Right lobe of liver (tissue), 6 donors: ENCODE results near the gene NEO1. TPM values are rescaled to one million over a fixed set of nuclear protein-coding genes. Genes with fewer than 3 reads are reported as not detected.

Source experiments
- ATAC-seq, 4 donors: fragments of 200-7000 bp; cut with Tn5 transposase; one replicate each; pipeline ENCODE4 v1.9.1; 2020; ENCODE audit warnings: mild to moderate bottlenecking in 4 of 4, moderate library complexity in 4 of 4
- DNase-seq, 3 donors: peaks; one replicate each; pipeline ENCODE4 v3.0.0-alpha.2; 2020
- H3K27ac ChIP-seq, 3 donors: fragments of 200-600 bp; one replicate each; pipeline ENCODE4 v1.8.0; 2022
- H3K27me3 ChIP-seq, 2 donors: fragments of 200-600 bp; one replicate each; pipeline ENCODE4 v1.8.0; 2022
- H3K36me3 ChIP-seq, 4 donors: fragments of 200-600 bp; sonication (generic) in 1 of 4; one replicate each; pipeline versions ENCODE4 v1.5.1 to v1.8.0; 2017 to 2022; ENCODE audit warnings: control low read depth in 1 of 4
- H3K4me1 ChIP-seq, 4 donors: fragments of 200-600 bp; sonication (generic) in 1 of 4; one replicate each; pipeline versions ENCODE4 v1.5.1 to v1.8.0; 2017 to 2022; ENCODE audit warnings: control low read depth in 1 of 4
- H3K4me3 ChIP-seq, 3 donors: fragments of 200-600 bp; one replicate each; pipeline ENCODE4 v1.8.0; 2022
- H3K9me3 ChIP-seq, 4 donors: fragments of 200-600 bp; sonication (generic) in 1 of 4; one replicate each; pipeline versions ENCODE4 v1.5.1 to v1.8.0; 2017 to 2022; ENCODE audit warnings: control low read depth in 1 of 4
- POLR2A ChIP-seq: fragments of 450-650 bp; IDR thresholded peaks from one replicate; pipeline ENCODE4 v1.6.1; 2017; ENCODE audit warnings: antibody characterized with exemption, mild to moderate bottlenecking
- WGBS: methylation state at CpG from one replicate; pipeline ENCODE4 v1.1.6; 2018; ENCODE audit warnings: low coverage, low lambda C conversion rate; ENCODE audit not compliant: insufficient coverage; ENCODE audit errors: missing lambda C conversion rate; 5-methylcytosine and 5-hydroxymethylcytosine counted together
- intact Hi-C, 2 donors: fragments of 100-400 bp; cut with DNase I; formaldehyde crosslinking; loops; one replicate each; pipeline versions ENCODE4 v1.11.2 to v1.14.1; 2022
- total RNA-seq, 6 experiments: library from RNA; depleted of rRNA in 2 of 6; stranded (reverse); fragments of >200 nt in 2 of 6; fragmentation: NEBNext Ultra II Directional in 3 of 6; extraction: Animal tissue kit (Norgen Biotek cat#: 25700) in 3 of 6; gene quantifications; one replicate each; pipeline versions ENCODE4 v1.1.0 to v1.2.4, GENCODE V29; 2016 to 2023
- TF ChIP-seq, protein P1 (sequence below), 4 donors: fragments of 200-600 bp in 3 of 4; fragments of 450-650 bp in 1 of 4; IDR thresholded peaks; one replicate each; pipeline versions ENCODE4 v1.5.1 to v1.8.0; 2016 to 2022; ENCODE audit warnings: antibody characterized with exemption in 4 of 4, mild to moderate bottlenecking in 2 of 4
- donor health status: DM: no; HTN: yes; CAD: no.
- donor health status: DM: no; HTN: no; CAD: no.
- donor health status: DM: no; HTN: no; CAD: no.
- donor health status: DM: no; HTN: yes; CAD: no.
- donor health status: DM: no; HTN: yes; CAD: no.

Gene NEO1
- total RNA-seq, 6 experiments from 2014 or later, result 8.3 to 13.2 (median 10.3) TPM

DNA sequence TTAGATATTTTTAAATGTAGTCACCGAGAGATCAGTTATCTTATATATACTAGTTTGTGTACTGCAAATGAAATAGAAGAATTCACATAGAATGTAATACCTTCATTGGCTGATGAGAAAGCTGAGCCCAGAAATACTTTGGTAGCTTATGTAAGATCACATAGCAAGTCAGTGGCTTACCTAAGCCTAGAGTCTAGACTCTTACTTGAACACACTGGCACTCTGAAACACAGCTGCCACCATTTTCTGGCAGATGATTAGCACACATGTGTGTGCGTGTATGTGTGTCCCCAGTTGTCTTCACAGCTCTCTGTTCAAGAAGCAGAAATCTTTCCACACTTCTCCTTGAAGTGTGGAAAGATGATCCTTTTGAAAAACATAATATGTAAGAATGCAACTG is 124.3 kb downstream of the NEO1 start:
- H3K9me3 ChIP-seq, result no peaks in the 10 kb centered on the region
- no peak overlapping the region for H3K27ac ChIP-seq
- no peak overlapping the region for H3K4me3 ChIP-seq
- ATAC-seq (no peak), DNase-seq (no peak)
- intact Hi-C loops, result no loop called here
- H3K27me3 ChIP-seq, result no peaks in the 10 kb centered on the region
- H3K36me3 ChIP-seq, result no peaks in the 10 kb centered on the region
- no peaks in the 10 kb centered on the region for H3K4me1 ChIP-seq
- TF ChIP-seq, protein P1, sequence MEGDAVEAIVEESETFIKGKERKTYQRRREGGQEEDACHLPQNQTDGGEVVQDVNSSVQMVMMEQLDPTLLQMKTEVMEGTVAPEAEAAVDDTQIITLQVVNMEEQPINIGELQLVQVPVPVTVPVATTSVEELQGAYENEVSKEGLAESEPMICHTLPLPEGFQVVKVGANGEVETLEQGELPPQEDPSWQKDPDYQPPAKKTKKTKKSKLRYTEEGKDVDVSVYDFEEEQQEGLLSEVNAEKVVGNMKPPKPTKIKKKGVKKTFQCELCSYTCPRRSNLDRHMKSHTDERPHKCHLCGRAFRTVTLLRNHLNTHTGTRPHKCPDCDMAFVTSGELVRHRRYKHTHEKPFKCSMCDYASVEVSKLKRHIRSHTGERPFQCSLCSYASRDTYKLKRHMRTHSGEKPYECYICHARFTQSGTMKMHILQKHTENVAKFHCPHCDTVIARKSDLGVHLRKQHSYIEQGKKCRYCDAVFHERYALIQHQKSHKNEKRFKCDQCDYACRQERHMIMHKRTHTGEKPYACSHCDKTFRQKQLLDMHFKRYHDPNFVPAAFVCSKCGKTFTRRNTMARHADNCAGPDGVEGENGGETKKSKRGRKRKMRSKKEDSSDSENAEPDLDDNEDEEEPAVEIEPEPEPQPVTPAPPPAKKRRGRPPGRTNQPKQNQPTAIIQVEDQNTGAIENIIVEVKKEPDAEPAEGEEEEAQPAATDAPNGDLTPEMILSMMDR (IDR thresholded peaks at IDR 0.05), result no peak
- no peak for TF ChIP-seq POLR2A
- WGBS, result 86% methylated on average over 2 of the region's 2 CpGs

DNA sequence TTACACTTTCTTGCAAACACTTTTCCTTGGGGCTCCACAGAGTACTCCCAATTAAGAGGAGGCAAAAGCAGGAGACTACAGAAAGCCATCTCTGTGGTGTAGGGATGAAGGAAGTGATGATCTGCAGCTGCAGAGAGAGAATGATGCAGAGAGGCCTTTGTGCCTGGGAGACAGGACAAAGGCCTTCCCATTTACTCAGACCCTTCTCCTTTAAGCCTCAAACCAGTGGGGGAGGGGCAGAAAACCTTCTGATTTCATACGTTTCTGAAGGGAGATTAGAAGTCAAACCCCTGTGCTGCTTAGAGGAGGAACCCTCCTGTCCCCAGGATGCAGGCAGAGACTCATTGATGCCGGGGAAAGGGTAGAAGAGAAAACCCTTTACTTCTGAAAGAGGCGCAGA is 130.8 kb downstream of the NEO1 start:
- TF ChIP-seq, protein P1 (IDR thresholded peaks at IDR 0.05), result no peak
- no peak for TF ChIP-seq POLR2A

DNA sequence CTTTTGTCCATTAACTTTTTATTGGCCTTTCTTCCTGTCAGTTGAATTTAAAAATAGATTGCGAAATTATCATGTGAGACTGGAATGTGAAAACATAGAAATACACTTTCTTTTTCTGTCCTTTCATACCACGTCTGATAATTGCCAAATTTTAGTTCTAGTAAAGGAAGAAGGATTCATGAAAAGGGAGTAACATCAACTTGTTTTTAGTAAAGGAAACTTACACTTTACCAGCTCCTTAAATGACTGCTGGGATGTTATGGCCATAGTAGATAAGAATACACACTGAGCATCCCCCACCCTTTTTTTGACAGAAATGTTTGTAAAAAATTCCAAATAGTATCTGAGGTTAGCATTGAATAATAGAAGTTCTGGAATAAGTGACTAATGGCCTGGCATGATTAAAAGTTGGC is 137.9 kb downstream of the NEO1 start:
- Histone ChIP-seq H3K27ac (no peak overlapping the region), H3K9me3 (no peaks in the 10 kb centered on the region), H3K4me3 (no peak overlapping the region), H3K27me3 (no peaks in the 10 kb centered on the region), H3K36me3 (no peaks in the 10 kb centered on the region), H3K4me1 (no peaks in the 10 kb centered on the region)
- ATAC-seq (peak in 1 of 4 donors; percentile 16), DNase-seq (no peak)
- TF ChIP-seq, protein P1 (IDR thresholded peaks at IDR 0.05), result no peak
- 45% methylated on average over 2 of the region's 2 CpGs for WGBS
- intact Hi-C loops, result no loop called here

More for the DNA sequence above, 130.8 kb downstream of the NEO1 start:
- Histone ChIP-seq H3K4me3 (no peak overlapping the region), H3K9me3 (no peaks in the 10 kb centered on the region), H3K27ac (no peak overlapping the region), H3K36me3 (no peaks in the 10 kb centered on the region), H3K27me3 (no peaks in the 10 kb centered on the region), H3K4me1 (no peaks in the 10 kb centered on the region)
- no peak for ATAC-seq
- intact Hi-C loops, result no loop called here
- 67% methylated on average over 1 of the region's 3 CpGs for WGBS
- DNase-seq, result no peak

DNA sequence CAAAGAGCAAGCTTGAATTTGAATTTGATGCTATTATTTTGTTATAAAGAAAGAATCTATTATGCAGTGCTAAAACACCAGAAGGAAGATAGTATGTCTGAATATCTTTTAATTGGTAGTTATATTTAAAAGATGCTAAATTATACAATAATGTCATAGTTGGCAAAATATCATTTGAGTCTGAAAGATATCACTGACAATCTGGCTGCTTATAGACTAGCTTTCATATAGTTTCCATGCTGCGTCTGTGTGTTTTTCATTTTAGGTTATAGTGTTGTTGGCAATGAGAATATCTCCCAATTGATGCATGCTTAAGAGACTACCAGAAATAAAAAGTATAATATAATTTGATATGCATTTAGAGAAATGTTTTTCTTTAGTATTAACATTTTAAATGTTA is 142.9 kb downstream of the NEO1 start:
- Histone ChIP-seq H3K4me3 (no peak overlapping the region), H3K27me3 (no peaks in the 10 kb centered on the region), H3K27ac (no peak overlapping the region), H3K36me3 (no peaks in the 10 kb centered on the region), H3K9me3 (no peaks in the 10 kb centered on the region), H3K4me1 (no peaks in the 10 kb centered on the region)
- 93% methylated on average over 1 of the region's 1 CpG for WGBS
- DNase-seq (no peak), ATAC-seq (no peak)
- intact Hi-C loops, result no loop called here
- TF ChIP-seq POLR2A, result no peak
- TF ChIP-seq, protein P1 (IDR thresholded peaks at IDR 0.05), result no peak

DNA sequence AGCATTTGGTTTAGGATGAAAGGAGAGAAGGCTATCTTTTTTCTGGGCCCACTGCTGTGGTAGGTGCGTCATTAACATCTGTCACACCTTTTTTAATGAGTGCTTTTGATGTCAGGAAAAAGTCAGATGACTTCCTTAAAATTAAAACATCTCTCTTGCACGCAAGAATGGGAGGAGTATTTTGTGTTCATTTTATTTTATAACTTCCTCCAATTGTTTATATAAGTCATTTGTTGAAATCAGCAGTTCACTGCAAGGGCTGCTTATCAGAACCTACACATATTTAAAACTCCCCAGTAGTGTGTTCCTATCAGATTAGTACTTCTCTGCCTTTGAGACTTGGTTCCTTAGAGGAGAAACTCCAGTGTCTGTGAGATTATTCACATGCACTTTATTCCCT is 143.8 kb downstream of the NEO1 start:
- Histone ChIP-seq H3K9me3 (no peaks in the 10 kb centered on the region), H3K4me3 (no peak overlapping the region), H3K36me3 (no peaks in the 10 kb centered on the region), H3K27ac (no peak overlapping the region), H3K27me3 (no peaks in the 10 kb centered on the region), H3K4me1 (no peaks in the 10 kb centered on the region)
- no peak for TF ChIP-seq POLR2A
- TF ChIP-seq, protein P1 (IDR thresholded peaks at IDR 0.05), result no peak
- DNase-seq (no peak), ATAC-seq (no peak)
- intact Hi-C loops, result no loop called here
- 52% methylated on average over 2 of the region's 2 CpGs for WGBS
